Measurements from ENCODE around the gene OR14J1. TPM values are rescaled to one million over a fixed set of nuclear protein-coding genes. Genes with fewer than 3 reads are reported as not detected.
"Not testable (repeated sequence)": the region's sequence is repeated elsewhere in the genome, so short reads cannot be mapped to it uniquely, and the experiment has no call there.

OR14J1 gene
- total and polyA plus RNA-seq, 4 donors, result not detected

DNA sequence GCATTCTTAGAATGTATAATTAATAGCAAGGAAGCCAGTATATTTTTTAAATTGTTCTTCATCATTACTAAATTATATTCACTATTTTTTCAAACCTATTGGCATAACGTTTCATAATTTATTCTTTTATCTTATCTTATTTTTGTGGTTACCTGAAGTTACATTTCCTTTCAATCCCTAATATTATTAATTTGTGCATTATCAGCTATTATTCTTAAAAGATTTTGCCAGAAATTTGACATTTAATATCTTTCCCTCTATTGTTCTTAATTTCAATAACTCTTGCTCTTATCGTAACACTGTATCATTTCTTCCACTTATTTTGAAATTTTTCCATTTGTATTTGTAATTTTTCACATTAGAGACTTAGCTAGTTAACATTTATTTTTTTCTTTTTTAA is 18.4 kb downstream of the OR14J1 start:
- no peak overlapping the region for H3K4me3 ChIP-seq (ENCODE audit: low read depth in 1 of 3, low read length in 3 of 3)
- no peak overlapping the region for H3K9ac ChIP-seq (ENCODE audit: low read depth in 1 of 2, low read length in 2 of 2)
- no peak for DNase-seq (ENCODE audit: low spot score)
- no peaks in the 10 kb centered on the region for H3K4me1 ChIP-seq (ENCODE audit: control insufficient read depth in 4 of 4, insufficient read depth in 4 of 4, low read length in 3 of 4)
- H3K36me3 ChIP-seq (ENCODE audit: control insufficient read depth in 4 of 4, insufficient read depth in 3 of 4, low read depth in 1 of 4, low read length in 3 of 4), result no peaks in the 10 kb centered on the region
- no peak for TF ChIP-seq FOXA2 (IDR thresholded peaks at IDR 0.05)
- no peak for TF ChIP-seq EGR1 (IDR thresholded peaks at IDR 0.05; ENCODE audit: low read depth in 2 of 2)
- no peak for TF ChIP-seq MAX (IDR thresholded peaks at IDR 0.05)
- no peak for TF ChIP-seq ATF3 (IDR thresholded peaks at IDR 0.05)
- TF ChIP-seq NR2F2 (IDR thresholded peaks at IDR 0.05), result no peak
- TF ChIP-seq, protein P1, sequence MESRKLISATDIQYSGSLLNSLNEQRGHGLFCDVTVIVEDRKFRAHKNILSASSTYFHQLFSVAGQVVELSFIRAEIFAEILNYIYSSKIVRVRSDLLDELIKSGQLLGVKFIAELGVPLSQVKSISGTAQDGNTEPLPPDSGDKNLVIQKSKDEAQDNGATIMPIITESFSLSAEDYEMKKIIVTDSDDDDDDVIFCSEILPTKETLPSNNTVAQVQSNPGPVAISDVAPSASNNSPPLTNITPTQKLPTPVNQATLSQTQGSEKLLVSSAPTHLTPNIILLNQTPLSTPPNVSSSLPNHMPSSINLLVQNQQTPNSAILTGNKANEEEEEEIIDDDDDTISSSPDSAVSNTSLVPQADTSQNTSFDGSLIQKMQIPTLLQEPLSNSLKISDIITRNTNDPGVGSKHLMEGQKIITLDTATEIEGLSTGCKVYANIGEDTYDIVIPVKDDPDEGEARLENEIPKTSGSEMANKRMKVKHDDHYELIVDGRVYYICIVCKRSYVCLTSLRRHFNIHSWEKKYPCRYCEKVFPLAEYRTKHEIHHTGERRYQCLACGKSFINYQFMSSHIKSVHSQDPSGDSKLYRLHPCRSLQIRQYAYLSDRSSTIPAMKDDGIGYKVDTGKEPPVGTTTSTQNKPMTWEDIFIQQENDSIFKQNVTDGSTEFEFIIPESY (IDR thresholded peaks at IDR 0.05), result no peak
- TF ChIP-seq HNF4A (conservative IDR thresholded peaks at IDR 0.05), result no peak
- TF ChIP-seq HNF4G (IDR thresholded peaks at IDR 0.05), result no peak
- TF ChIP-seq TAF1 (conservative IDR thresholded peaks at IDR 0.05), result no peak
- TF ChIP-seq JUND (IDR thresholded peaks at IDR 0.05), result no peak
- TF ChIP-seq, protein P2, sequence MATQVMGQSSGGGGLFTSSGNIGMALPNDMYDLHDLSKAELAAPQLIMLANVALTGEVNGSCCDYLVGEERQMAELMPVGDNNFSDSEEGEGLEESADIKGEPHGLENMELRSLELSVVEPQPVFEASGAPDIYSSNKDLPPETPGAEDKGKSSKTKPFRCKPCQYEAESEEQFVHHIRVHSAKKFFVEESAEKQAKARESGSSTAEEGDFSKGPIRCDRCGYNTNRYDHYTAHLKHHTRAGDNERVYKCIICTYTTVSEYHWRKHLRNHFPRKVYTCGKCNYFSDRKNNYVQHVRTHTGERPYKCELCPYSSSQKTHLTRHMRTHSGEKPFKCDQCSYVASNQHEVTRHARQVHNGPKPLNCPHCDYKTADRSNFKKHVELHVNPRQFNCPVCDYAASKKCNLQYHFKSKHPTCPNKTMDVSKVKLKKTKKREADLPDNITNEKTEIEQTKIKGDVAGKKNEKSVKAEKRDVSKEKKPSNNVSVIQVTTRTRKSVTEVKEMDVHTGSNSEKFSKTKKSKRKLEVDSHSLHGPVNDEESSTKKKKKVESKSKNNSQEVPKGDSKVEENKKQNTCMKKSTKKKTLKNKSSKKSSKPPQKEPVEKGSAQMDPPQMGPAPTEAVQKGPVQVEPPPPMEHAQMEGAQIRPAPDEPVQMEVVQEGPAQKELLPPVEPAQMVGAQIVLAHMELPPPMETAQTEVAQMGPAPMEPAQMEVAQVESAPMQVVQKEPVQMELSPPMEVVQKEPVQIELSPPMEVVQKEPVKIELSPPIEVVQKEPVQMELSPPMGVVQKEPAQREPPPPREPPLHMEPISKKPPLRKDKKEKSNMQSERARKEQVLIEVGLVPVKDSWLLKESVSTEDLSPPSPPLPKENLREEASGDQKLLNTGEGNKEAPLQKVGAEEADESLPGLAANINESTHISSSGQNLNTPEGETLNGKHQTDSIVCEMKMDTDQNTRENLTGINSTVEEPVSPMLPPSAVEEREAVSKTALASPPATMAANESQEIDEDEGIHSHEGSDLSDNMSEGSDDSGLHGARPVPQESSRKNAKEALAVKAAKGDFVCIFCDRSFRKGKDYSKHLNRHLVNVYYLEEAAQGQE (IDR thresholded peaks at IDR 0.05), result no peak
- no peak for TF ChIP-seq RAD21 (IDR thresholded peaks at IDR 0.05)
- H3K9me3 ChIP-seq (ENCODE audit: control insufficient read depth in 4 of 4, low read length in 3 of 4), result no peaks in the 10 kb centered on the region
- WGBS, result 76% methylated on average over 2 of the region's 2 CpGs
- H3K27ac ChIP-seq (ENCODE audit: low read depth in 1 of 2, low read length in 2 of 2), result no peak overlapping the region
- no peaks in the 10 kb centered on the region for H3K27me3 ChIP-seq (ENCODE audit: control insufficient read depth in 4 of 4, insufficient read depth in 4 of 4, low read length in 3 of 4)

- H3K4me3 ChIP-seq (ENCODE audit: low read depth in 1 of 3, low read length in 3 of 3); H3K27ac ChIP-seq (ENCODE audit: low read depth in 1 of 2, low read length in 2 of 2); H3K4me1 ChIP-seq (ENCODE audit: control insufficient read depth in 4 of 4, insufficient read depth in 4 of 4, low read length in 3 of 4); H3K36me3 ChIP-seq (ENCODE audit: control insufficient read depth in 4 of 4, insufficient read depth in 3 of 4, low read depth in 1 of 4, low read length in 3 of 4); DNase-seq (ENCODE audit: low spot score); H3K9me3 ChIP-seq (ENCODE audit: control insufficient read depth in 4 of 4, low read length in 3 of 4); H3K27me3 ChIP-seq (ENCODE audit: control insufficient read depth in 4 of 4, insufficient read depth in 4 of 4, low read length in 3 of 4); H3K9ac ChIP-seq (ENCODE audit: low read depth in 1 of 2, low read length in 2 of 2): not testable (repeated sequence)
Measured at GRCh38 chr6:29323332-29323731, 21.8 kb downstream of the OR14J1 start.

DNA sequence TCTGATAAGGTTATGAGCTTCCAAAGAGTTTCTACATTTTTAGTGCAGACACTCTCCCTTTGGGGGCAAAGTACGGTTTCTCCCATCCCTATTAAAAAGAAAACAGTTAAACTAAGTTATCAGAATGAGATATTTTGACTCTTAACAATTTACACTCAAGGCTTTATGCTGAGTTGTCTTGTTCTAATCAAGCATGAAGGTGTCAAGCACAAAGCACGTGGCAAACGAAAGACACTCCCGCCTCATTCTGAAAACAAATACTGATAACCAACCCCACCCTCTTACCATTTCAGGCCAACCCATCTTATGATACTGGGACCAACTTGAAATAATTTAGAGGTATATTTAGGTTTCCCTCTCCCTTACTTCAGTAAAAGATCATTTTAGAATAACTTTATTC is 24.3 kb downstream of the OR14J1 start:
- no peaks in the 10 kb centered on the region for H3K36me3 ChIP-seq (ENCODE audit: control insufficient read depth in 4 of 4, insufficient read depth in 3 of 4, low read depth in 1 of 4, low read length in 3 of 4)
- H3K27me3 ChIP-seq (ENCODE audit: control insufficient read depth in 4 of 4, insufficient read depth in 4 of 4, low read length in 3 of 4), result peaks cover 0 to 2% (median 0%) of the 10 kb centered on the region in 4 donors
- no peak overlapping the region for H3K27ac ChIP-seq (ENCODE audit: low read depth in 1 of 2, low read length in 2 of 2)
- no peak for DNase-seq (ENCODE audit: low spot score)
- H3K4me3 ChIP-seq (ENCODE audit: low read depth in 1 of 3, low read length in 3 of 3), result no peak overlapping the region
- H3K4me1 ChIP-seq (ENCODE audit: control insufficient read depth in 4 of 4, insufficient read depth in 4 of 4, low read length in 3 of 4), result no peaks in the 10 kb centered on the region
- WGBS, result 58% methylated on average over 4 of the region's 4 CpGs
- TF ChIP-seq CTCF (IDR thresholded peaks at IDR 0.05; ENCODE audit: low read depth, low read length, missing input control), result no peak
- no peak for TF ChIP-seq SP1 (IDR thresholded peaks at IDR 0.05)
- no peak for TF ChIP-seq HNF4A (conservative IDR thresholded peaks at IDR 0.05)
- TF ChIP-seq GABPA (IDR thresholded peaks at IDR 0.05 in 1 of 2, conservative IDR thresholded peaks at IDR 0.05 in 1 of 2), result no peak
- no peak for TF ChIP-seq JUND (IDR thresholded peaks at IDR 0.05)
- TF ChIP-seq FOXA2 (IDR thresholded peaks at IDR 0.05), result no peak
- no peak for TF ChIP-seq RAD21 (IDR thresholded peaks at IDR 0.05)
- TF ChIP-seq, protein P2 (IDR thresholded peaks at IDR 0.05), result no peak
- no peak for TF ChIP-seq YY1 (IDR thresholded peaks at IDR 0.05)
- no peak for TF ChIP-seq HNF4G (IDR thresholded peaks at IDR 0.05)
- no peak for TF ChIP-seq EGR1 (IDR thresholded peaks at IDR 0.05; ENCODE audit: low read depth in 2 of 2)
- no peak for TF ChIP-seq TAF1 (conservative IDR thresholded peaks at IDR 0.05)
- no peak for TF ChIP-seq NR2F2 (IDR thresholded peaks at IDR 0.05)
- TF ChIP-seq ATF3 (IDR thresholded peaks at IDR 0.05), result no peak
- H3K9ac ChIP-seq (ENCODE audit: low read depth in 1 of 2, low read length in 2 of 2), result no peak overlapping the region
- H3K9me3 ChIP-seq (ENCODE audit: control insufficient read depth in 4 of 4, low read length in 3 of 4), result no peaks in the 10 kb centered on the region
